Small intestine (tissue), 7 donors: ENCODE data around the gene PGAP3. TPM values are rescaled to one million over a fixed set of nuclear protein-coding genes. Genes with fewer than 3 reads are reported as not detected.

Source experiments
- DNase-seq, 2 donors: peaks; one replicate each; pipeline versions ENCODE4 v3.0.0 to v3.0.0-alpha.2; 2013
- FAIRE-seq: peaks from 2 replicates; lab custom pipeline; 2012; peaks lifted over from hg19 to GRCh38; lab: Jason Lieb, UNC
- H3K27ac ChIP-seq, 3 donors: one replicate each; pipeline ENCODE4 v1.5.1; 2013; ENCODE audit warnings: low read length in 2 of 3, mild to moderate bottlenecking in 2 of 3, control low read depth in 1 of 3, inconsistent platforms in 1 of 3, low read depth in 1 of 3, moderate library complexity in 1 of 3
- H3K27me3 ChIP-seq, 3 donors: one replicate each; pipeline ENCODE4 v1.6.1; 2013; ENCODE audit warnings: low read length in 3 of 3, inconsistent platforms in 1 of 3; ENCODE audit not compliant: control insufficient read depth in 3 of 3, insufficient read depth in 3 of 3
- H3K36me3 ChIP-seq, 3 donors: one replicate each; pipeline ENCODE4 v1.6.1; 2013; ENCODE audit warnings: low read length in 3 of 3, inconsistent platforms in 1 of 3, low read depth in 1 of 3, mild to moderate bottlenecking in 1 of 3, moderate library complexity in 1 of 3; ENCODE audit not compliant: control insufficient read depth in 3 of 3, insufficient read depth in 2 of 3
- H3K4me1 ChIP-seq, 3 donors: one replicate each; pipeline ENCODE4 v1.6.1; 2013; ENCODE audit warnings: low read length in 2 of 3, inconsistent platforms in 1 of 3, low read depth in 1 of 3, mild to moderate bottlenecking in 1 of 3, moderate library complexity in 1 of 3; ENCODE audit not compliant: control insufficient read depth in 3 of 3, insufficient read depth in 2 of 3
- H3K4me3 ChIP-seq, 3 donors: one replicate each; pipeline ENCODE4 v1.5.1; 2013; ENCODE audit warnings: low read length in 3 of 3, control low read depth in 1 of 3, inconsistent platforms in 1 of 3, low read depth in 1 of 3, mild to moderate bottlenecking in 1 of 3, moderate library complexity in 1 of 3
- H3K9me3 ChIP-seq, 2 donors: one replicate each; pipeline ENCODE4 v1.6.1; 2013; ENCODE audit warnings: low read depth in 1 of 2, low read length in 1 of 2; ENCODE audit not compliant: control insufficient read depth in 2 of 2, insufficient read depth in 1 of 2
- WGBS, 3 donors: extraction: QIAGEN DNeasy Blood & Tissue Kit; methylation state at CpG; one replicate each; pipeline ENCODE4 v1.1.7; 2013; 5-methylcytosine and 5-hydroxymethylcytosine counted together
- polyA plus RNA-seq, 4 donors: library from polyadenylated mRNA; stranded (reverse) in 3 of 4; unstranded in 1 of 4; fragments of 200-250 nt in 3 of 4; fragments of 120-200 nt in 1 of 4; gene quantifications; one replicate each; pipeline versions ENCODE4 v1.2.1 to v1.2.3, GENCODE V29; 2013
- donor health status: healthy with polysubstance abuse.
- donor health status: control.
- donor health status: control.
- donor health status: Bipolar disorder and iron deficiency.
- donor health status: healthy.

PGAP3 gene
- polyA plus RNA-seq, 4 donors: 20.6 to 41.1 (median 28.6) TPM

DNA sequence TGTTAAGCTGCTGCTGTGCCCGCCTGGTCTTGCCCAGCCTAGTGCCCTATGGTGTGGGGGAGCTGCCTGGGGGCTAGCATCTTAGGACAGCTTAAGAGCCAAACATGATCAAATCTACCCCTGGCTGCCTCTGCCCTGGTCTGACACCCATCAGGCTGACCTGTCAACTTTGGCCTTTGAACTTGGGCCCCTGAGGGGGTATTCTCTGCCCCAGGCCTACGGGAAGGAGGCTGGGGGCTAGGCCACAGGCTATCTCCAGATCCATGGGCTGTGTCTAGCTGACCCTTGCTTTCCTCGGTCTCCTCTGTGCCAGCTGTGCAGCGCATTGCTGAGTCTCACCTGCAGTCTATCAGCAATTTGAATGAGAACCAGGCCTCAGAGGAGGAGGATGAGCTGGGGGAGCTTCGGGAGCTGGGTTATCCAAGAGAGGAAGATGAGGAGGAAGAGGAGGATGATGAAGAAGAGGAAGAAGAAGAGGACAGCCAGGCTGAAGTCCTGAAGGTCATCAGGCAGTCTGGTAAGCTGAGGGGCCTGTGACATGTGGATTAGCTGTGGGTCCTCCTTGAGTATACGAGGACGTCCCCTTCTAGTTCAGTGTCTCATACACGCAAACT, 54.2 kb downstream of the PGAP3 start:
- H3K27me3 ChIP-seq: no peaks in the 10 kb centered on the region
- DNase-seq: no peak
- H3K36me3 ChIP-seq: peaks cover 0 to 29% (median 0%) of the 10 kb centered on the region in 3 donors
- 47 to 61% (median 53%) methylated on average over 8 of the region's 8 CpGs for WGBS, 3 donors
- H3K9me3 ChIP-seq: no peaks in the 10 kb centered on the region
- no peak for FAIRE-seq
- peak overlapping the region; percentile 49 to 91 (median 90) for H3K27ac ChIP-seq
- no peak overlapping the region for H3K4me3 ChIP-seq
- peaks cover 5 to 62% (median 8%) of the 10 kb centered on the region in 3 donors for H3K4me1 ChIP-seq

DNA sequence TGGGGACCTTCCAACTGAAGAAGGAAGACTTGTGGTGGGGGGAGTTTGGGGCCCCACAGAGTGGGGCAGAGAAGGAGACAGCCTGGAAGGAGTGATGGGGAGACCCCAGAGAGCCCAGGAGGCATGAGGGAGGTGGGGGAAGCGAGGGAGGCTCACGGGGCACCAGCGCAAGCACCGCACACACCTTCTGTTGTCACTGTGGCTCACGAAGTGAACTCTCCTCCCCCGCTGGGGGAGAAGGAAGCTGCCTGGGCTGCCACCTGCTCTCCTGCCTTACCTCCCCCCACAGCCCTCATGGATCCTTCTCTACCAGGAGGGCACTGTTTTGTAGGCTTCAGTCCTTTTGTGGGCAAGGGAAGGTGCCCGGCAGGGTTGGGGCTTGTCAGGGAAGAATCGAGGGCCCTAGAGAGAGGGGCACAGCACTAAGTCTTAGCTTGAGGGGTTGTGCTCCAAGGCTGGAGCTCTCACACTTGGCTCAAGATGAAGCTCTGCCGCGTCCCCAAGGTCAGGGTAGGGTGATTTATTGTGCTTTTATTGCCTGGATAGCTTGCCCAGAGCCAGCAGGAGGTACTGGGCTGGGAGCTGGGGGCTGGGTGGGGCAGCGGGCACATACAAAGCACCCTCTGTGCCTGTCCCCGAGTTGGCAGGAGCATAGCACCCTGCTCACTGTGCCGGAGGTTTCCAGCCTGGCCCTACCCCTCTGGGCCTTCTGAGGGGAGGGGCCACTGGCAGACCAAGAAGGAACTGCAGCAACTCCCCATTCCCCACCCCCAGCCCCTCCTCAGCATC, 55.5 kb downstream of the PGAP3 start:
- Histone ChIP-seq H3K36me3 (peaks cover 0 to 29% (median 0%) of the 10 kb centered on the region in 3 donors), H3K4me3 (no peak overlapping the region), H3K27me3 (peaks cover 0 to 4% (median 0%) of the 10 kb centered on the region in 3 donors), H3K4me1 (peaks cover 0 to 66% (median 0%) of the 10 kb centered on the region in 3 donors), H3K27ac (peak overlapping the region; percentile 78 to 91 (median 90)), H3K9me3 (no peaks in the 10 kb centered on the region)
- DNase-seq (peak; percentile 83 to 97), FAIRE-seq (no peak)
- 13 to 34% (median 14%) methylated on average over 7 to 13 of the region's 13 CpGs for whole genome bisulfite sequencing, 3 donors

DNA sequence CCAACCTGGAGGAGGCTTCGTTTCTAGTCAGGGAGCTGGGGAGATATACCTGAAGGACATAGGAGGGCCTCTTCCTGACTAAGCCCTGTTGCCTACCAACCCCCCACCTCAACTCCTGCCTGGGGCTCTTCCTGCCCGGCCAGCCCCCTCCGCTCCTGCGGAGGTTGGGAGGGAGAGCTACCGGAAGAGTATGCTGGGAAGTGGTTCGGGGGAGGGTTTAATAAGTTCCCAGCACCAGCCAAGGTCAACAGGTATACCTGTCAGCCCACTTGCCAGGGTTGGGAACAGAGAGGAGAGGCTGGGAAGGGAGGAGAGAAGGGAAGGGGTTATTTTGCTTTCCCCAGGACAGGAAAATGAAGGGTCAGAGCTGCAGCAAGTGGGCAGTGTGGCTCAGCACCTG, 56.5 kb downstream of the PGAP3 start:
- WGBS, 3 donors: 2 to 20% (median 5%) methylated on average over 6 of the region's 6 CpGs
- Histone ChIP-seq H3K36me3 (peaks cover 0 to 28% (median 0%) of the 10 kb centered on the region in 3 donors), H3K27me3 (peaks cover 0 to 6% (median 5%) of the 10 kb centered on the region in 3 donors), H3K27ac (peak overlapping the region; percentile 78 to 91 (median 90)), H3K4me3 (no peak overlapping the region), H3K9me3 (no peaks in the 10 kb centered on the region), H3K4me1 (peaks cover 0 to 69% (median 2%) of the 10 kb centered on the region in 3 donors)
- peak; percentile 60 to 71 for DNase-seq
- no peak for FAIRE-seq

DNA sequence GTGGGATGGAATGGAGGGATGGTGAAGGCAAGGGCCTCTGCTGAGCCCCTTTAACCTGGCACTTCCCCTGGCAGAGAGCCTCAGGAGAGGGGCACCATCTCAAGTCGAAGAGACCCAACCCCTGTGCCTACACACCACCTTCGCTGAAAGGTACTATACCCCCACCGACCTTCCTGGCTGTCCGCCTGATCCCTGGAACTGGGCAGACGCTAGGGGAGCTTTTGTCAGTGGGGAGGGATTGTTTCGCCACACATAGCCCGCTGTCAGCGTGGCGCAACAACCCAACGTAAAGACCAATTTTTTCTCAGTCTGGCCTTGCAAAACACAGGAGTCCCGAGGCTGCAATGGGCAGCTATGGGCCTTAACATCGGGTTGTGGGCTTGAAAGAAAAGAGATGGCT, 58.0 kb downstream of the PGAP3 start:
- Histone ChIP-seq H3K27ac (peak overlapping the region; percentile 60 to 91 (median 64)), H3K4me1 (peaks cover 0 to 77% (median 3%) of the 10 kb centered on the region in 3 donors), H3K27me3 (peaks cover 0 to 13% (median 12%) of the 10 kb centered on the region in 3 donors), H3K9me3 (no peaks in the 10 kb centered on the region), H3K36me3 (peaks cover 0 to 15% (median 0%) of the 10 kb centered on the region in 3 donors), H3K4me3 (peak overlapping the region in 1 of 3 donors; percentile 3)
- WGBS, 3 donors: 23 to 53% (median 27%) methylated on average over 12 of the region's 12 CpGs
- DNase-seq: no peak
- no peak for FAIRE-seq

DNA sequence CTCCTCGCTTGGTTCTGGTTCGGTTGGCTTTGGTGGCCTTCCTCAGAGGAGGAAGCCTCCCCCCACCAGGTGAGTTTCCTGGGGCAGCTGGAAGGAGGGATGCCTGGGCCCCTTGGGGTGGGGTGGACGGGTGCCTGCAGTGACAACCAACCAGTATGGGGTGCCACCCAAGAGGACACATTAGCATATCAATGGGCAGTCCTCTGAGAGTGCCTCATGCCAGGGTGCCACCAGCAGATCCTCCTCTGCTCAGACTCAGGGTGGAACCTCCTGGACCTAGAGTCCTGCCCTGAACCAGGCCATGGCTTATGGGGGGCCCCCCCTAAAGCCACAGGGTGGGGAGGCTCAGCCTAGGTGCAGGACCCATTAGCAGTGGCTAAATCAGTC, 58.4 kb downstream of the PGAP3 start:
- FAIRE-seq (no peak), DNase-seq (peak in 1 of 2 donors; percentile 82)
- Histone ChIP-seq H3K27me3 (peaks cover 0 to 13% (median 12%) of the 10 kb centered on the region in 3 donors), H3K4me3 (peak overlapping the region in 1 of 3 donors; percentile 3), H3K4me1 (peaks cover 0 to 75% (median 3%) of the 10 kb centered on the region in 3 donors), H3K9me3 (no peaks in the 10 kb centered on the region), H3K36me3 (peaks cover 0 to 15% (median 0%) of the 10 kb centered on the region in 3 donors), H3K27ac (peak overlapping the region; percentile 60 to 91 (median 64))
- WGBS, 3 donors: 7 to 58% (median 23%) methylated on average over 3 of the region's 3 CpGs

DNA sequence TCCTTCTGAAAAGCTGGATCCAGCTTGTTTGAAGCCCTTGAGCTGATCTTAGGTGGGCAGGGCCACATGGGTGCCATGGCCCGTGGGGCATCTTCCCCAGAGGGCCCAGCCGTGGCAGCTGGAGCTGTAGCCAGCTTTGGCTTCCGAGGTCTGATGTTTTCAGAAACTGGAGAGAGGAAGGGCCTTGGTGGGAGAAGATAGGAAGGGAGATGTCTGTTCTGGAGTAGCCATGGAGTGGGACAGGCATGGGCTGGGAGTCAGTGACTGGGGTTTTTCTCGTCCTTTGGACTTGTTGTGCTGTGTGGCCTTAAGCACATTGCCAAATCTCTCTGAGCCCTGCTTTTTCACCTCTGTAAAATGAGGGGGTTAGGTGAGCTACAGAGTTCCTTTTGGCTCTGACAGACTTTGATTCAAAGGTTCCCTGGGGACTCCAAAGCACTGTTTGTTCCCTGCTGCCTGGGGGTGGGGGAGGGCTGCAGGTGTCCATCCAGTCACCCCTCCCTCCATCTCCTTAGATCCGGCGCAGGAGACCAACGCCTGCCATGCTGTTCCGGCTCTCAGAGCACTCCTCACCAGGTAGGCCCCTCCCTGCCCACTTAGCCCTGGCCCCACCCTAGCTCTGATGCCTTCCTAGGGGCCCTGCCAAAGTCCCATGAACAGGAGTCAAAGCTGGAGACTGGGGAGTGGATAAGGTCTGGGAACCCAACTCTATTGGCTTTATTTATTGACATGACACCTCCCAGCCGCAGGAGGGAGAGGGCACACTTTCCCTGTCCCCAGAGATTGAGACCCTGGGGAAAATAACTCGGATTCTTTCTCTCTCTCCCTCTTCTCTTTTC, 59.0 kb downstream of the PGAP3 start:
- WGBS, 3 donors: 19 to 47% (median 21%) methylated on average over 10 of the region's 10 CpGs
- peak; percentile 67 to 96 for DNase-seq
- Histone ChIP-seq H3K36me3 (peaks cover 0 to 11% (median 0%) of the 10 kb centered on the region in 3 donors), H3K27ac (peak overlapping the region; percentile 60 to 91 (median 68)), H3K4me1 (peaks cover 0 to 70% (median 3%) of the 10 kb centered on the region in 3 donors), H3K4me3 (peak overlapping the region in 1 of 3 donors; percentile 4), H3K27me3 (peaks cover 0 to 13% (median 12%) of the 10 kb centered on the region in 3 donors), H3K9me3 (no peaks in the 10 kb centered on the region)
- no peak for FAIRE-seq

DNA sequence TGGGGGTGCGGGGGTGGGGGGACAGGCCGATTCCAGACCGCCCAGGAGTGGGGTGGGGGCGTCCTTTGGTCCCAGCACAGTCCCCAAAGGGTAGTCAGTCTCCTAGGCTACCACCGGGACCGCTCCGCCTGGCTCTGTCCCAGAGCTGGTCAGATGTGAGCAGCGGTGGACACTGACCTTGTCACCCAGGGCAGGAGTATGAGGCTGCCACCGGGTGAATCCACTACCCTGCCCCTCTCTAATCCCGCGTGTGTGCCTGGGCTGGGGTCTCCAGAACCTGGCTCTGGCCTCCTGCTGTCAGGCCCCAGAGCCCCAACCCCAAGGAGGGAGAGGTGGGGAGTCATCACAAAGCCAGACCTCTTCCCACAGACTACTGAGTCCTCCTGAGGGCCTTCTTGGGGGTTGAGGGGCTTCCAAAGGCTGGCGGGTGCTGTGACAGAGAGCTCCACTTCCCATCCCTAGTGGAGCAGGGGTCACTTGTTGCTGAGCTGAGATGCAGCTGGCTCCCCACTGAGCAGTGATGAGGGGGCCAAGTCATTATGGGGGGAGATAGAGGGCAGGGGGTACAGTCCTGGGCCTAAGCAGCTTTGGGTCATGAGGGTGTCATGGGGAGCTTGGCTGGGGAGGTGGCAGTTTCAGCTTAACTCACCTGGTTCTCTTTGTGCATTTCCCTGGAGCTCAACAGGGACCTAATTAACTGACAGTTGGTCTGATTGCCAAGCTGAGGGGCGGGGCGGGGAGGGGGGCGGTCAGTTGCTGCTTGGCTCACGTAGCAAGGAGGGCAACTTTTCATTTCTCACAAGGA, 59.9 kb downstream of the PGAP3 start:
- H3K27me3 ChIP-seq: peaks cover 0 to 13% (median 12%) of the 10 kb centered on the region in 3 donors
- no peaks in the 10 kb centered on the region for H3K9me3 ChIP-seq
- H3K36me3 ChIP-seq: peaks cover 0 to 8% (median 0%) of the 10 kb centered on the region in 3 donors
- H3K27ac ChIP-seq: peak overlapping the region; percentile 60 to 91 (median 85)
- FAIRE-seq (no peak), DNase-seq (peak; percentile 61 to 73)
- peak overlapping the region; percentile 22 to 52 (median 48) for H3K4me3 ChIP-seq
- peaks cover 2 to 63% (median 3%) of the 10 kb centered on the region in 3 donors for H3K4me1 ChIP-seq
- WGBS, 3 donors: 15 to 48% (median 25%) methylated on average over 15 to 16 of the region's 16 CpGs
